SU-DHL-6 (cell line): ENCODE data around the gene RSPH3.

Experiments
- CTCF ChIP-seq: fragments of 200-600 bp; sonication (generic); IDR thresholded peaks from one replicate; pipeline ENCODE4 v1.5.1; 2017; ENCODE audit warnings: antibody characterized with exemption, mild to moderate bottlenecking, low read length, moderate library complexity; ENCODE audit not compliant: insufficient read depth, poor library complexity, severe bottlenecking
- EZH2phosphoT487 ChIP-seq: fragments of 200-600 bp; sonication (generic), shearing (Covaris generic); conservative IDR thresholded peaks from 2 replicates; pipeline ENCODE4 v1.6.1; 2018; ENCODE audit warnings: mild to moderate bottlenecking, antibody characterized with exemption, low read length, moderate library complexity, mixed read lengths

GRCh38 chr6:158999154-158999665 lies 792 bp downstream of the RSPH3 start:
- TF ChIP-seq CTCF (no peak), EZH2phosphoT487 (no peak)
